Chondrocyte (in vitro differentiated cells): ENCODE results near the gene PAM. TPM values are rescaled to one million over a fixed set of nuclear protein-coding genes. Genes with fewer than 3 reads are reported as not detected.
"Not testable (repeated sequence)": the region's sequence is repeated elsewhere in the genome, so short reads cannot be mapped to it uniquely, and the experiment has no call there.

Experiments used
- DNase-seq: peaks from one replicate; pipeline ENCODE4 v3.0.0; 2021; ENCODE audit warnings: mixed read lengths, low spot score
- H3K27ac Mint-ChIP-seq: one replicate; pipeline ENCODE4 v1.8.0; 2021; ENCODE audit warnings: mild to moderate bottlenecking, moderate library complexity, mixed read lengths; ENCODE audit not compliant: unreplicated experiment
- H3K27me3 Mint-ChIP-seq: 2 replicates; pipeline ENCODE4 v1.8.0; 2021; ENCODE audit warnings: low read depth, mixed read lengths
- H3K36me3 Mint-ChIP-seq: 2 replicates; pipeline ENCODE4 v1.8.0; 2021; ENCODE audit warnings: low read depth, mixed read lengths
- H3K4me1 Mint-ChIP-seq: 2 replicates; pipeline ENCODE4 v1.8.0; 2021; ENCODE audit warnings: low read depth, mild to moderate bottlenecking, mixed read lengths
- H3K4me3 Mint-ChIP-seq: one replicate; pipeline ENCODE4 v1.8.0; 2021; ENCODE audit warnings: mild to moderate bottlenecking, moderate library complexity, mixed read lengths; ENCODE audit not compliant: unreplicated experiment
- H3K9me3 Mint-ChIP-seq: 2 replicates; pipeline ENCODE4 v1.8.0; 2021; ENCODE audit warnings: low read depth, mixed read lengths
- total RNA-seq: library from RNA; stranded (reverse); gene quantifications from 3 replicates; pipeline ENCODE4 v1.2.1, GENCODE V29; 2021
- TF ChIP-seq, protein P1 (sequence below): fragments of 200-600 bp; sonication (generic); IDR thresholded peaks from 2 replicates; pipeline ENCODE4 v1.5.0; 2021; ENCODE audit warnings: antibody characterized with exemption, mild to moderate bottlenecking, moderate library complexity

Gene PAM
- total RNA-seq, 1 donor from 2014 or later = 293 TPM

- H3K27me3 Mint-ChIP-seq = no peaks in the 10 kb centered on the region
- no peaks in the 10 kb centered on the region for H3K36me3 Mint-ChIP-seq
- no peak overlapping the region for H3K27ac Mint-ChIP-seq
- TF ChIP-seq, protein P1, sequence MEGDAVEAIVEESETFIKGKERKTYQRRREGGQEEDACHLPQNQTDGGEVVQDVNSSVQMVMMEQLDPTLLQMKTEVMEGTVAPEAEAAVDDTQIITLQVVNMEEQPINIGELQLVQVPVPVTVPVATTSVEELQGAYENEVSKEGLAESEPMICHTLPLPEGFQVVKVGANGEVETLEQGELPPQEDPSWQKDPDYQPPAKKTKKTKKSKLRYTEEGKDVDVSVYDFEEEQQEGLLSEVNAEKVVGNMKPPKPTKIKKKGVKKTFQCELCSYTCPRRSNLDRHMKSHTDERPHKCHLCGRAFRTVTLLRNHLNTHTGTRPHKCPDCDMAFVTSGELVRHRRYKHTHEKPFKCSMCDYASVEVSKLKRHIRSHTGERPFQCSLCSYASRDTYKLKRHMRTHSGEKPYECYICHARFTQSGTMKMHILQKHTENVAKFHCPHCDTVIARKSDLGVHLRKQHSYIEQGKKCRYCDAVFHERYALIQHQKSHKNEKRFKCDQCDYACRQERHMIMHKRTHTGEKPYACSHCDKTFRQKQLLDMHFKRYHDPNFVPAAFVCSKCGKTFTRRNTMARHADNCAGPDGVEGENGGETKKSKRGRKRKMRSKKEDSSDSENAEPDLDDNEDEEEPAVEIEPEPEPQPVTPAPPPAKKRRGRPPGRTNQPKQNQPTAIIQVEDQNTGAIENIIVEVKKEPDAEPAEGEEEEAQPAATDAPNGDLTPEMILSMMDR = no peak
- H3K4me1 Mint-ChIP-seq = peaks cover 10% of the 10 kb centered on the region
- no peaks in the 10 kb centered on the region for H3K9me3 Mint-ChIP-seq
- H3K4me3 Mint-ChIP-seq = no peak overlapping the region
- no peak for DNase-seq
These were observed 4.8 kb upstream of the PAM start for GRCh38 chr5:102750151-102750834.

GRCh38 chr5:102751903-102752376 lies 3.2 kb upstream of the PAM start:
- DNase-seq = peak; percentile 87
- not testable (repeated sequence) for H3K27ac Mint-ChIP-seq, H3K9me3 Mint-ChIP-seq, H3K27me3 Mint-ChIP-seq, H3K36me3 Mint-ChIP-seq, H3K4me3 Mint-ChIP-seq
- H3K4me1 Mint-ChIP-seq = peaks cover 19% of the 10 kb centered on the region

DNA sequence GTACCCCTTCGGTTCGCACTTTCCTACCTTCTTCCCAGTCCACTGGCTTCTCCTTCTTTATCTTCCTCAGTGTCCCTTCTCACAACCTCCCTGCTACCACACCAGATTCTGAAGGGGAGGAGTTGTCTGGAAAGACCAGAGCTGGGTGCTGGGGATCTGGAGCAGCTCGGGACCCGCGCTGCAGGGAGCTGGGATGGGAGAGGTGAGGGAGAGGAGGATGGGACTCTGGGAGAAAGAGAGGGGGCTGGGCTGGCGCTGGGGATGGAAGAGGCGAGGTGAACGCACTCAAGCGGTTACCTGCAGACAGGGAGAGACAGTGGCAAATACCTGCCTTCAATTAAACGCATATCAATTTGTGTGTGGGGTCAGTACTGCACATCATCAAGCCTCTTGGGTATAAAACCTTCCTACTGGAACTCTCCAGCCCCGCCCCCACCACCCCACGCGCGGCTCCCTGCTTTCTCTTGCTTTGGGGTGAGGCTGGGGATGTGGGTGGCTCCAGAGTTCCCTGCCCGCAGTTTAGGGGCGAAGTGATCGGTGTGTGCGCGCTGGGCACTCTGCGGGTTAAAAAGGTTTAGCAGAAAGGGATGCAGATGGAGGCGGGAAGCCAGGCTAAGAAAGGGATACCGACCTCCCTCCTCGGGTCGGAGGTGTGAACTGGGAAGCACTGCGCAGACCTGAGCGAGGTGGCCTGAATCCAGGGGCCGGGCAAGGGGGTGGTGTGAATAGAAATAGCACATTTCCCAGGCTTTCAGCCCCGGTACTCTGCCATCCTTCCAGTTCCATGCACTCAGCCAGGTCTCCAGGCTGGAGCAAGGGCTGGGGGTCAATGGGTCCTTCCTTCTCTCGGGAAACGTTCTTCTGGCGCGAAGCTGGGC lies 977 bp upstream of the PAM start:
- no peaks in the 10 kb centered on the region for H3K36me3 Mint-ChIP-seq
- TF ChIP-seq, protein P1 = no peak
- peaks cover 29% of the 10 kb centered on the region for H3K4me1 Mint-ChIP-seq
- peak overlapping the region; percentile 75 for H3K27ac Mint-ChIP-seq
- no peaks in the 10 kb centered on the region for H3K27me3 Mint-ChIP-seq
- H3K4me3 Mint-ChIP-seq = peak overlapping the region; percentile 80
- DNase-seq = no peak
- H3K9me3 Mint-ChIP-seq = no peaks in the 10 kb centered on the region

DNA sequence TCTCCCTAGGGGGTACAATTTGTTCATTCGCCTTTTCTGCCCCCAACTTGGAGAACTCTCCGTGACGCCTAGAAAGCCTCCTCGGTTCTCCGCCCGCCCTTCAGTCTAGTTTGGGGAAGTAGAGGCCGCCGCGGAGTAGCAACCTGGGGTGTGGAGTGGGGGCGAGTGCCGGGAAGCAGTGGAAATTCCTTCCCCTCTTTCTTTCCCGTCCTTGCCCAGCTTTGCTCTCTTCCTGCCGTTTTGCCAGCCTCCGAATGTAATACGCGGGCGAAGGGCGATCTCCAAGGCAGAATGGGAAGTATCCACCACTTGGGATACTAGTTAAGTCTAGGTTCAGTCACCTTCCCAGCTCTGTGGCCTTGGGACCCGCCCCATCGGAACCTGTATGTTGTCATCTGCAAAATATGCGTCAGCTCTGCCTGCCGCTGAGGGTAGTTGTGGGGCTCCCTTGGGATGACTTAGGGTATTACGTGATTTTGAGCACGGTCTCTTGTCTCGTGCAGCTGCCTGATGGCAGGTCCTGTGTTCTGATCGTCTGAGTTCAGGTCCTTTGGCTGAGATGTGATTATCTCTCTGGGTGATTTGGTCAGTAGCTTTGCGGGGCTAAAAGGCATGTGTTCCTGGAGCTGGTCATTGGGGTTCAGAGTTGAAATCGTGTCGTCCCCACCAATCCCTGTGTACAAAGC lies 724 bp downstream of the PAM start:
- Mint-ChIP-seq H3K9me3 (no peaks in the 10 kb centered on the region), H3K4me3 (peak overlapping the region; percentile 96), H3K36me3 (no peaks in the 10 kb centered on the region), H3K4me1 (peaks cover 44% of the 10 kb centered on the region), H3K27me3 (no peaks in the 10 kb centered on the region), H3K27ac (peak overlapping the region; percentile 94)
- TF ChIP-seq, protein P1 = no peak
- no peak for DNase-seq

DNA sequence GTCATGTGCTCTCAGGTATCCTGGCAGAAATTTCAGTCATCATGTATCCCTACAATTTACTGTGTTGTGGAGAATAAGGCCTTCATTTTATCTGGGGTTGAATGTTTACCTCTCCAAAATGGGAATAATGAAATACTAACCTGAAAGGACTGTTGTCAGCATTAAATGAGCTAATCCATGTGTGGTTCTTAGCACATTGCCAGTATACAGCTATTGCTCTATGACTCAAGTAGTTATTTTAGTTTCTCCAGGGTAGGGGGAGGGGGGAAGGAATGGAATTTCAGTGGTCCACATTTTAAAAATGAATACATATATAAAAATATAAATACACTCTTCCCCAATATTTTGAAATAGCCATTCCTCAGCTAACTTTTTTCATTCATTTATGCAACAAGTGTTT lies 3.5 kb downstream of the PAM start:
- no peak overlapping the region for H3K4me3 Mint-ChIP-seq

More for the DNA sequence above, 3.5 kb downstream of the PAM start:
- Mint-ChIP-seq H3K27ac (peak overlapping the region; percentile 61), H3K27me3 (no peaks in the 10 kb centered on the region), H3K4me1 (peaks cover 69% of the 10 kb centered on the region), H3K36me3 (no peaks in the 10 kb centered on the region), H3K9me3 (no peaks in the 10 kb centered on the region)
- no peak for DNase-seq
- TF ChIP-seq, protein P1 = no peak
